Measurements from ENCODE around the gene MYO1H.

DNA sequence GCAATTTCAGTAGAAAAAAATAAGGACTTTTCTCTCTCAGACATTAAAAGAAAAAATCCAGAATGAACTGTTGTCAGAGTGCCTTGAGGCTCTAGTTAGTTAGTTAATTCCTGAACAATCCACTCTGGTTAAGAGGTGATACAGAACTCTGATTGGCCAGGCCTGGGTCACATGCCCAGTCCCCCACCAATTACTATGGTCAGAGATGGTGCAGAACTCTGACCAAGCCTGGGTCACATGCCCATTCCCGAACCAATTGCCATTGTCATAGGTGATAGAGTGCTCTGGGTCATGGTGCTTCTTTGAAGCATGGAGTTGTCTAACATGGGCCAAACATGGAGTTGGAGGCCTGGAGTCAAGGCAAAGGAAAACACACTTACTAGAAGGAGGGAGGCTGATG lies 11.1 kb upstream of the MYO1H start:
- TF ChIP-seq, protein P1, sequence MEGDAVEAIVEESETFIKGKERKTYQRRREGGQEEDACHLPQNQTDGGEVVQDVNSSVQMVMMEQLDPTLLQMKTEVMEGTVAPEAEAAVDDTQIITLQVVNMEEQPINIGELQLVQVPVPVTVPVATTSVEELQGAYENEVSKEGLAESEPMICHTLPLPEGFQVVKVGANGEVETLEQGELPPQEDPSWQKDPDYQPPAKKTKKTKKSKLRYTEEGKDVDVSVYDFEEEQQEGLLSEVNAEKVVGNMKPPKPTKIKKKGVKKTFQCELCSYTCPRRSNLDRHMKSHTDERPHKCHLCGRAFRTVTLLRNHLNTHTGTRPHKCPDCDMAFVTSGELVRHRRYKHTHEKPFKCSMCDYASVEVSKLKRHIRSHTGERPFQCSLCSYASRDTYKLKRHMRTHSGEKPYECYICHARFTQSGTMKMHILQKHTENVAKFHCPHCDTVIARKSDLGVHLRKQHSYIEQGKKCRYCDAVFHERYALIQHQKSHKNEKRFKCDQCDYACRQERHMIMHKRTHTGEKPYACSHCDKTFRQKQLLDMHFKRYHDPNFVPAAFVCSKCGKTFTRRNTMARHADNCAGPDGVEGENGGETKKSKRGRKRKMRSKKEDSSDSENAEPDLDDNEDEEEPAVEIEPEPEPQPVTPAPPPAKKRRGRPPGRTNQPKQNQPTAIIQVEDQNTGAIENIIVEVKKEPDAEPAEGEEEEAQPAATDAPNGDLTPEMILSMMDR (IDR thresholded peaks at IDR 0.05 in 4 of 5, conservative IDR thresholded peaks at IDR 0.05 in 1 of 5), result no peak
- TF ChIP-seq POLR2A (IDR thresholded peaks at IDR 0.05), result no peak

Measured in gastrocnemius medialis (tissue), 4 donors.